HepG2 (cell line): Measurements from ENCODE around the gene PDE6H. TPM values are rescaled to one million over a fixed set of nuclear protein-coding genes. Genes with fewer than 3 reads are reported as not detected.

Experiments used
- ATAC-seq: fragments of 200-7000 bp; cut with Tn5 transposase; 3 replicates; pipeline ENCODE4 v1.9.1; 2020; ENCODE audit warnings: mild to moderate bottlenecking, moderate library complexity
- BruUV-seq: library from RNA; stranded (reverse); fragments of 400-500 nt; replicated peaks from 2 replicates; lab custom pipeline; 2021; lab: Mats Ljungman, UMichigan
- CTCF ChIA-PET: fragments of 300-600 bp; formaldehyde crosslinking; extraction: SDS; loops from one replicate; lab custom pipeline; 2021; ENCODE audit warnings: low total read pairs, inconsistent platforms, low intra/inter-chr PET ratio; lab: Yijun Ruan, JAX
- POLR2A ChIA-PET: fragments of 350-600 bp; sonication (Branson Sonifier 250); formaldehyde crosslinking; loops from one replicate; lab custom pipeline; 2020; ENCODE audit warnings: antibody characterized with exemption, inconsistent platforms; lab: Yijun Ruan, JAX
- DNase-seq: peaks from one replicate; pipeline ENCODE4 v3.0.0-alpha.2; 2015; ENCODE audit warnings: low spot score
- FAIRE-seq: peaks from 3 replicates; lab custom pipeline; 2011; peaks lifted over from hg19 to GRCh38; lab: Jason Lieb, UNC
- H2AFZ ChIP-seq: one replicate; pipeline ENCODE4 v1.6.1; 2011; ENCODE audit warnings: low read length, inconsistent platforms
- H3K27ac ChIP-seq: fragments of 300-600 bp; 3 replicates; pipeline ENCODE4 v1.8.0; 2011; ENCODE audit warnings: mixed run types, mild to moderate bottlenecking, mixed read lengths, low read length, inconsistent platforms; ENCODE audit not compliant: insufficient read depth; ENCODE audit errors: extremely low read length
- H3K27me3 ChIP-seq, 2 experiments: fragments of 200-600 bp in 1 of 2; 2 replicates in 1 of 2; 3 replicates in 1 of 2; pipeline versions ENCODE4 v1.6.0 to v1.8.0; 2011; ENCODE audit warnings: low read length in 2 of 2, mild to moderate bottlenecking in 2 of 2, moderate library complexity in 2 of 2, inconsistent platforms in 1 of 2; ENCODE audit not compliant: insufficient read depth in 2 of 2, control insufficient read depth in 1 of 2
- H3K36me3 ChIP-seq, 2 experiments: fragments of 200-600 bp in 1 of 2; replicated peaks in 1 of 2; 2 replicates in 1 of 2; 3 replicates in 1 of 2; pipeline versions ENCODE4 v1.5.1 to v1.8.0; 2011; ENCODE audit warnings: low read length in 2 of 2, inconsistent platforms in 1 of 2; ENCODE audit not compliant: insufficient read depth in 2 of 2, control insufficient read depth in 1 of 2
- H3K4me1 ChIP-seq: 2 replicates; pipeline ENCODE4 v1.5.1; 2012; ENCODE audit warnings: low read length, inconsistent platforms; ENCODE audit not compliant: insufficient read depth
- H3K4me2 ChIP-seq: 2 replicates; pipeline ENCODE4 v1.6.0; 2011; ENCODE audit warnings: low read depth, low read length, inconsistent platforms
- H3K4me3 ChIP-seq, 3 experiments: fragments of 200-600 bp in 1 of 3; sonication (generic), shearing (Covaris generic) in 1 of 3; replicated peaks in 1 of 3; 2 replicates each; pipeline ENCODE4 v1.5.1; 2011 to 2016; ENCODE audit warnings: low read length in 3 of 3, inconsistent platforms in 2 of 3, low read depth in 2 of 3, mild to moderate bottlenecking in 2 of 3, control low read depth in 1 of 3, mixed read lengths in 1 of 3; ENCODE audit not compliant: insufficient read depth in 1 of 3
- H3K79me2 ChIP-seq: one replicate; pipeline ENCODE4 v1.6.1; 2011; ENCODE audit warnings: low read length, inconsistent platforms; ENCODE audit not compliant: insufficient read depth
- H3K9ac ChIP-seq: 2 replicates; pipeline ENCODE4 v1.6.0; 2011; ENCODE audit warnings: mild to moderate bottlenecking, low read depth, low read length, inconsistent platforms; ENCODE audit not compliant: insufficient read depth
- H3K9me3 ChIP-seq: 2 replicates; pipeline ENCODE4 v1.5.1; 2012; ENCODE audit warnings: mild to moderate bottlenecking, low read length
- H4K20me1 ChIP-seq: 2 replicates; pipeline ENCODE4 v1.6.0; 2011; ENCODE audit warnings: inconsistent platforms, mild to moderate bottlenecking, low read length, moderate library complexity; ENCODE audit not compliant: insufficient read depth
- MTA3 ChIP-seq: sonication (generic); formaldehyde crosslinking; IDR thresholded peaks from 2 replicates; pipeline ENCODE4 v1.4.0; 2020; ENCODE audit warnings: missing genetic modification reagents
- NCOA5 ChIP-seq: sonication (generic); formaldehyde crosslinking; IDR thresholded peaks from 2 replicates; pipeline ENCODE4 v1.4.0; 2020; ENCODE audit warnings: missing genetic modification reagents
- NFE2L1 ChIP-seq: sonication (generic); formaldehyde crosslinking; IDR thresholded peaks from 2 replicates; pipeline ENCODE4 v1.4.0; 2020; ENCODE audit warnings: missing genetic modification reagents, mild to moderate bottlenecking, borderline replicate concordance
- SNAPC2 ChIP-seq: sonication (generic); formaldehyde crosslinking; IDR thresholded peaks from 2 replicates; pipeline ENCODE4 v1.8.1; 2022; ENCODE audit warnings: mild to moderate bottlenecking, missing genetic modification reagents
- ZFX ChIP-seq: sonication (generic); formaldehyde crosslinking; IDR thresholded peaks from 2 replicates; pipeline ENCODE4 v1.4.0; 2020; ENCODE audit warnings: mild to moderate bottlenecking, low read depth, missing genetic modification reagents, moderate library complexity
- ZNF207 ChIP-seq: fragments of 450-650 bp; IDR thresholded peaks from 2 replicates; pipeline ENCODE4 v1.6.1; 2016; ENCODE audit warnings: antibody characterized with exemption, borderline replicate concordance
- ZNF326 ChIP-seq: sonication (generic); formaldehyde crosslinking; IDR thresholded peaks from 2 replicates; pipeline ENCODE4 v1.4.0; 2020; ENCODE audit warnings: missing genetic modification reagents, borderline replicate concordance
- ZNF562 ChIP-seq: sonication (generic); formaldehyde crosslinking; IDR thresholded peaks from 2 replicates; pipeline ENCODE4 v1.8.0; 2022; ENCODE audit warnings: missing genetic modification reagents, borderline replicate concordance
- ZNF563 ChIP-seq: sonication (generic); formaldehyde crosslinking; IDR thresholded peaks from 2 replicates; pipeline ENCODE4 v1.8.0; 2022; ENCODE audit warnings: mild to moderate bottlenecking, moderate library complexity, missing genetic modification reagents
- WGBS: methylation state at CpG from one replicate; pipeline ENCODE4 v1.1.6; 2017; ENCODE audit warnings: low lambda C conversion rate; 5-methylcytosine and 5-hydroxymethylcytosine counted together
- in situ Hi-C: cut with HindIII; loops from 2 replicates; pipeline ENCODE4 v1.10.0; 2017; ENCODE audit warnings: low pct_unique_long_range_greater_than_20kb; ENCODE audit not compliant: extremely low pct_ligation_motif_present
- intact Hi-C: fragments of 100-400 bp; cut with micrococcal nuclease; formaldehyde crosslinking; loops from one replicate; pipeline ENCODE4 v1.10.0; 2022; ENCODE audit not compliant: unreplicated experiment
- polyA plus RNA-seq, 8 experiments: library from polyadenylated mRNA; depleted of rRNA in 3 of 8; stranded (reverse) in 7 of 8; unstranded in 1 of 8; fragments of >200 nt; fragmentation: Illumina TruSeq in 4 of 8; extraction: Trizol in 4 of 8; gene quantifications; 2 replicates each; pipeline versions ENCODE4 v1.2.1 to v1.2.3, GENCODE V29; 2011 to 2016; ENCODE audit warnings: low read depth in 4 of 8, missing spikeins in 1 of 8, mixed read lengths in 1 of 8; ENCODE audit not compliant: insufficient read depth in 1 of 8
- total RNA-seq, 5 experiments: library from RNA; depleted of rRNA; stranded (reverse); fragments of >200 nt; fragmentation: Illumina TruSeq; extraction: Trizol; gene quantifications; 2 replicates each; pipeline ENCODE4 v1.2.3, GENCODE V29; 2016; ENCODE audit warnings: low read depth in 1 of 5
- TF ChIP-seq, protein P1 (sequence below): sonication (generic); formaldehyde crosslinking; IDR thresholded peaks from 2 replicates; pipeline ENCODE4 v1.5.0; 2020; ENCODE audit warnings: missing genetic modification reagents
- TF ChIP-seq, protein P2 (sequence below): sonication (generic); formaldehyde crosslinking; IDR thresholded peaks from 2 replicates; pipeline ENCODE4 v1.5.0; 2020; ENCODE audit warnings: mild to moderate bottlenecking, low read depth, missing genetic modification reagents, borderline replicate concordance
- TF ChIP-seq, protein P3 (sequence below): sonication (generic); formaldehyde crosslinking; IDR thresholded peaks from 2 replicates; pipeline ENCODE4 v1.8.1; 2023; ENCODE audit warnings: mild to moderate bottlenecking, missing genetic modification reagents
- TF ChIP-seq, protein P4 (sequence below): sonication (generic); formaldehyde crosslinking; IDR thresholded peaks from 2 replicates; pipeline ENCODE4 v1.4.0; 2020; ENCODE audit warnings: missing genetic modification reagents, mild to moderate bottlenecking, borderline replicate concordance
- TF ChIP-seq, protein P5 (sequence below): sonication (generic); formaldehyde crosslinking; IDR thresholded peaks from 2 replicates; pipeline ENCODE4 v1.8.0; 2022; ENCODE audit warnings: mild to moderate bottlenecking, missing genetic modification reagents, borderline replicate concordance

Gene PDE6H
- total and polyA plus RNA-seq, 2 of the 13 experiments (the other 11 are each of a cell fraction or from before 2014, with no cell fraction given): not detected

DNA sequence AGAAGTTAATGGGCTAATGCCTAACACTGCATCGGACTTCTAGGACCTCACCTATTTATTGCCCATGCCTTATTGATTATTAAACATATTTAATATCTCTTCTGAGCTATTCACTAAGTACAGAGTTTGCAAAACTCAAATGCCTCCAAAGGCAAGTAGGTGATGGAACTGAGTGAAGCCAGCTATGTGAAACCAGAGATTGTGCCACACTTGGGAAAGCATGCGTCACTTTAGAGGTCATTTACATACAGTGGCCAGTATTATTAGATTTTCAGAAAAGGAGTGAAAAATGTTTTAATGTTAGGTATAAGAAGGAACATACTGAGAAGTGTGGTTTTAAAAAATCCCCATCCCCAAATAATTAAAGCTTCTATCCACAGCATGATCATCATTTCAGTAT lies 27.7 kb downstream of the PDE6H start:
- WGBS: 29% methylated on average over 2 of the region's 2 CpGs
- BruUV-seq: no TSS peak
- no peak overlapping the region for H3K27ac ChIP-seq
- no peak for TF ChIP-seq ZNF207
- TF ChIP-seq ZNF563: no peak
- no peak for TF ChIP-seq NCOA5
- TF ChIP-seq, protein P1, sequence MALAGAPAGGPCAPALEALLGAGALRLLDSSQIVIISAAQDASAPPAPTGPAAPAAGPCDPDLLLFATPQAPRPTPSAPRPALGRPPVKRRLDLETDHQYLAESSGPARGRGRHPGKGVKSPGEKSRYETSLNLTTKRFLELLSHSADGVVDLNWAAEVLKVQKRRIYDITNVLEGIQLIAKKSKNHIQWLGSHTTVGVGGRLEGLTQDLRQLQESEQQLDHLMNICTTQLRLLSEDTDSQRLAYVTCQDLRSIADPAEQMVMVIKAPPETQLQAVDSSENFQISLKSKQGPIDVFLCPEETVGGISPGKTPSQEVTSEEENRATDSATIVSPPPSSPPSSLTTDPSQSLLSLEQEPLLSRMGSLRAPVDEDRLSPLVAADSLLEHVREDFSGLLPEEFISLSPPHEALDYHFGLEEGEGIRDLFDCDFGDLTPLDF (CRISPR knock-in tag): no peak
- TF ChIP-seq, protein P2, sequence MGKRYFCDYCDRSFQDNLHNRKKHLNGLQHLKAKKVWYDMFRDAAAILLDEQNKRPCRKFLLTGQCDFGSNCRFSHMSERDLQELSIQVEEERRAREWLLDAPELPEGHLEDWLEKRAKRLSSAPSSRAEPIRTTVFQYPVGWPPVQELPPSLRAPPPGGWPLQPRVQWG (CRISPR knock-in tag): no peak
- TF ChIP-seq ZNF562 (CRISPR knock-in tag): no peak
- no peak for TF ChIP-seq SNAPC2 (CRISPR knock-in tag)
- TF ChIP-seq, protein P3, sequence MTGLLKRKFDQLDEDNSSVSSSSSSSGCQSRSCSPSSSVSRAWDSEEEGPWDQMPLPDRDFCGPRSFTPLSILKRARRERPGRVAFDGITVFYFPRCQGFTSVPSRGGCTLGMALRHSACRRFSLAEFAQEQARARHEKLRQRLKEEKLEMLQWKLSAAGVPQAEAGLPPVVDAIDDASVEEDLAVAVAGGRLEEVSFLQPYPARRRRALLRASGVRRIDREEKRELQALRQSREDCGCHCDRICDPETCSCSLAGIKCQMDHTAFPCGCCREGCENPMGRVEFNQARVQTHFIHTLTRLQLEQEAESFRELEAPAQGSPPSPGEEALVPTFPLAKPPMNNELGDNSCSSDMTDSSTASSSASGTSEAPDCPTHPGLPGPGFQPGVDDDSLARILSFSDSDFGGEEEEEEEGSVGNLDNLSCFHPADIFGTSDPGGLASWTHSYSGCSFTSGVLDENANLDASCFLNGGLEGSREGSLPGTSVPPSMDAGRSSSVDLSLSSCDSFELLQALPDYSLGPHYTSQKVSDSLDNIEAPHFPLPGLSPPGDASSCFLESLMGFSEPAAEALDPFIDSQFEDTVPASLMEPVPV (CRISPR knock-in tag): no peak
- TF ChIP-seq ZFX (CRISPR knock-in tag): no peak
- TF ChIP-seq, protein P4, sequence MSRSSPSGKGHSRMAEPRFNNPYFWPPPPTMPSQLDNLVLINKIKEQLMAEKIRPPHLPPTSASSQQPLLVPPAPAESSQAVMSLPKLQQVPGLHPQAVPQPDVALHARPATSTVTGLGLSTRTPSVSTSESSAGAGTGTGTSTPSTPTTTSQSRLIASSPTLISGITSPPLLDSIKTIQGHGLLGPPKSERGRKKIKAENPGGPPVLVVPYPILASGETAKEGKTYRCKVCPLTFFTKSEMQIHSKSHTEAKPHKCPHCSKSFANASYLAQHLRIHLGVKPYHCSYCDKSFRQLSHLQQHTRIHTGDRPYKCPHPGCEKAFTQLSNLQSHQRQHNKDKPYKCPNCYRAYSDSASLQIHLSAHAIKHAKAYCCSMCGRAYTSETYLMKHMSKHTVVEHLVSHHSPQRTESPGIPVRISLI (CRISPR knock-in tag): no peak
- TF ChIP-seq, protein P5, sequence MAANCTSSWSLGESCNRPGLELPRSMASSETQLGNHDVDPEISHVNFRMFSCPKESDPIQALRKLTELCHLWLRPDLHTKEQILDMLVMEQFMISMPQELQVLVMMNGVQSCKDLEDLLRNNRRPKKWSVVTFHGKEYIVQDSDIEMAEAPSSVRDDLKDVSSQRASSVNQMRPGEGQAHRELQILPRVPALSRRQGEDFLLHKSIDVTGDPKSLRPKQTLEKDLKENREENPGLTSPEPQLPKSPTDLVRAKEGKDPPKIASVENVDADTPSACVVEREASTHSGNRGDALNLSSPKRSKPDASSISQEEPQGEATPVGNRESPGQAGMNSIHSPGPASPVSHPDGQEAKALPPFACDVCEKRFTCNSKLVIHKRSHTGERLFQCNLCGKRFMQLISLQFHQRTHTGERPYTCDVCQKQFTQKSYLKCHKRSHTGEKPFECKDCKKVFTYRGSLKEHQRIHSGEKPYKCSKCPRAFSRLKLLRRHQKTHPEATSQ (CRISPR knock-in tag): no peak
- no peak for TF ChIP-seq NFE2L1
- TF ChIP-seq ZNF326 (CRISPR knock-in tag): no peak
- no peak for TF ChIP-seq MTA3
- H3K9me3 ChIP-seq: no peaks in the 10 kb centered on the region
- intact Hi-C loops (no loop called here), in situ Hi-C loops (no loop called here)
- FAIRE-seq (no peak), ATAC-seq (no peak), DNase-seq (no peak)
- POLR2A ChIA-PET: no interaction called here
- H3K36me3 ChIP-seq: no peaks in the 10 kb centered on the region
- H3K4me3 ChIP-seq: no peak overlapping the region
- H3K27me3 ChIP-seq: peaks cover 2 to 7% of the 10 kb centered on the region in 2 experiments; a peak in 2 of 5 replicates
- CTCF ChIA-PET: no interaction called here
- H4K20me1 ChIP-seq: no peaks in the 10 kb centered on the region
- H3K9ac ChIP-seq: no peak overlapping the region
- no peaks in the 10 kb centered on the region for H3K79me2 ChIP-seq
- no peak overlapping the region for H3K4me2 ChIP-seq
- H2AFZ ChIP-seq: no peak overlapping the region
- no peaks in the 10 kb centered on the region for H3K4me1 ChIP-seq
